T-helper 1 cell treated with Interleukin-12 subunit alpha and Interleukin-12 subunit beta and Interleukin-4 antibody, amounts not matched to agents 30 μg/mL and 1 μg/mL, for 36 hours (primary cell): ENCODE data around the gene LINC00237.

Experiments used
- H3K27ac Mint-ChIP-seq: one replicate; pipeline ENCODE4 v1.8.0; 2021; ENCODE audit warnings: mild to moderate bottlenecking, mixed read lengths
- H3K27me3 Mint-ChIP-seq: one replicate; pipeline ENCODE4 v1.8.0; 2021; ENCODE audit warnings: low read depth, mixed read lengths
- H3K36me3 Mint-ChIP-seq: one replicate; pipeline ENCODE4 v1.8.0; 2021; ENCODE audit warnings: low read depth, mixed read lengths
- H3K4me1 Mint-ChIP-seq: one replicate; pipeline ENCODE4 v1.8.0; 2021; ENCODE audit warnings: low read depth, mixed read lengths
- H3K4me3 Mint-ChIP-seq: one replicate; pipeline ENCODE4 v1.8.0; 2021; ENCODE audit warnings: mild to moderate bottlenecking, moderate library complexity, mixed read lengths
- H3K9me3 Mint-ChIP-seq: one replicate; pipeline ENCODE4 v1.8.0; 2021; ENCODE audit warnings: mixed read lengths

Gene LINC00237

GRCh38 chr20:21110811-21111210, 4.7 kb upstream of the LINC00237 start:
- H3K27me3 Mint-ChIP-seq = peaks cover 60% of the 10 kb centered on the region
- H3K36me3 Mint-ChIP-seq = peaks cover 2% of the 10 kb centered on the region
- H3K27ac Mint-ChIP-seq = no peak overlapping the region
- H3K4me3 Mint-ChIP-seq = no peak overlapping the region
- no peaks in the 10 kb centered on the region for H3K4me1 Mint-ChIP-seq
- no peaks in the 10 kb centered on the region for H3K9me3 Mint-ChIP-seq

DNA sequence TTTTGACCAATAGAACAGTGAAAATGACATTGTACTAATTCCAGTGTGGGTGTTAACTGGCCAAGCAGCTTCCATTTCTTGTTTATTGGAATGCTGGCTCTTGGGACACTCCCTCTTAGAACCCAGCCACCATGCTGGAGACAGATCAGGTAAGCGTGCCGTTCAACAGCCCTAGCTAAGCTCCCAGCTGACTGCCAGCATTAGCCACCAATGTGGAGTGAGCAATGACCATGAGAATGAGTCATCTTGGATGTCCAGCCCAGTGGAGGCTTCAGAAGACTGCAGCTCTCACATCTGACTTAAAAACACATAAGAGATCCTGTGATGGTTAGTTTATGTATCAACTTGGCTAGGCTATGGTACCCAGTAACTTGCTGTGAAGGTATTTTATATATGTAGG, 3.0 kb upstream of the LINC00237 start:
- Mint-ChIP-seq H3K4me1 (no peaks in the 10 kb centered on the region), H3K27me3 (peaks cover 66% of the 10 kb centered on the region), H3K27ac (no peak overlapping the region), H3K36me3 (peaks cover 2% of the 10 kb centered on the region), H3K9me3 (no peaks in the 10 kb centered on the region), H3K4me3 (no peak overlapping the region)

- H3K9me3 Mint-ChIP-seq = no peaks in the 10 kb centered on the region
- peaks cover 5% of the 10 kb centered on the region for H3K36me3 Mint-ChIP-seq
- H3K4me1 Mint-ChIP-seq = peaks cover 18% of the 10 kb centered on the region
- no peak overlapping the region for H3K4me3 Mint-ChIP-seq
- H3K27me3 Mint-ChIP-seq = peaks cover 84% of the 10 kb centered on the region
- H3K27ac Mint-ChIP-seq = no peak overlapping the region
Measured at GRCh38 chr20:21105429-21106170, 558 bp downstream of the LINC00237 start.

- Mint-ChIP-seq H3K36me3 (peaks cover 5% of the 10 kb centered on the region), H3K27me3 (peaks cover 85% of the 10 kb centered on the region), H3K9me3 (no peaks in the 10 kb centered on the region), H3K4me1 (peaks cover 20% of the 10 kb centered on the region), H3K27ac (no peak overlapping the region), H3K4me3 (no peak overlapping the region)
Measured at GRCh38 chr20:21104921-21105320, 1.2 kb downstream of the LINC00237 start.

DNA sequence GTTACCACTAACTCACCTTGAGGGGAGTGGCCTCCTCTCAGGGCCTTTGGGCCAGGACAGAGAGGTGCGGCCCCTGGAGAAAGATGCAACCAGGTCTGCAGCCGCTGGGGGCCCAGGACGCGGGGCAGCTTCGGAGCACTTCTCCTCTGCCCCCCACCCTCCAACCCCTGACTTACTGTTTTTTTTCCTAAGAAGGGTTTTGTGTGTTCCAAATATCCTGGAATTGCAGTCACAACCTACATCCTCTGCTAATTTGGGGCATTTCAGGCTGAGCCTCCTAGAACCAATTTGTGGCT, 1.7 kb downstream of the LINC00237 start:
- no peak overlapping the region for H3K4me3 Mint-ChIP-seq
- H3K9me3 Mint-ChIP-seq = no peaks in the 10 kb centered on the region
- no peak overlapping the region for H3K27ac Mint-ChIP-seq

GRCh38 chr20:21103582-21104465, 2.3 kb downstream of the LINC00237 start:
- Mint-ChIP-seq H3K36me3 (peaks cover 5% of the 10 kb centered on the region), H3K27me3 (peaks cover 88% of the 10 kb centered on the region)

More for the DNA sequence above, 1.7 kb downstream of the LINC00237 start:
- H3K36me3 Mint-ChIP-seq = peaks cover 5% of the 10 kb centered on the region
- H3K4me1 Mint-ChIP-seq = peaks cover 22% of the 10 kb centered on the region
- peaks cover 88% of the 10 kb centered on the region for H3K27me3 Mint-ChIP-seq

DNA sequence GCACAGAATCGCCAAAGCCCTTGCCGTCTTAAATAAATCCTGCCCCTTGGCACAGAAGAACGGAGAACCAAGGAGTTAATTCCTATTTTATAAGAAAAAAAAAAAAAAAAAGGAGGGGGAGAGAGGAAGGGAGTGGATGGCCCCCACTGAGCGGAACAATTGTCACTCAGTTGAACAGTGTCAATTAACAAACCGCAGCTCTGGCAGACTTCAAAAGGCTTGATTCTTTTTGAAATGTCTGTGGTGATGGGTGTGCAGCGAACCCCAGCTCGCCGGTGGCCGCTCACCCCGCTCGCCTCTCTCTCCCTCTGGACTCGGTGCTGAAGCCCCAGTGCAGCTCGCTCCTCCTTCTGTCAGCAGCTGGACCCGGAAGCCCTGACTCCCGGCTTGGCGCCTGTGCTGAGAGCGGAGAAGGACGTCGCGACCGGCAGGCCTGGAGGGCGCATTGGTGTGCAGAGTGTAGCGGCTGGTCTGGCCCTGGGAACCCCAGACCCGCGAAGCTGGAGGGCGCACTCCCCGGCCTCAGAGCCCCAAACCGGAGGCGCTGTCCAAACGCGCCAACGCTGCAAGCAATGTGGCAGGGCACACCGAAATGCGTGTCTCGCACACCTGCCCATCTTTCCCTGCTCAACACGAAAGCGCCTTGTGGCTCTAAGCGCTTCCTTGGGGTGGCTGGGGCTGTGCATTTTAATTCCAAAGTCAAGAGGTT, 3.4 kb downstream of the LINC00237 start:
- H3K27ac Mint-ChIP-seq = peak overlapping the region; percentile 34
- H3K9me3 Mint-ChIP-seq = no peaks in the 10 kb centered on the region
- H3K4me3 Mint-ChIP-seq = peak overlapping the region; percentile 69
- peaks cover 90% of the 10 kb centered on the region for H3K27me3 Mint-ChIP-seq
- peaks cover 5% of the 10 kb centered on the region for H3K36me3 Mint-ChIP-seq
- H3K4me1 Mint-ChIP-seq = peaks cover 31% of the 10 kb centered on the region

More at GRCh38 chr20:21103582-21104465, 2.3 kb downstream of the LINC00237 start:
- peaks cover 25% of the 10 kb centered on the region for H3K4me1 Mint-ChIP-seq
- peak overlapping the region; percentile 69 for H3K4me3 Mint-ChIP-seq
- peak overlapping the region; percentile 20 for H3K27ac Mint-ChIP-seq
- no peaks in the 10 kb centered on the region for H3K9me3 Mint-ChIP-seq

DNA sequence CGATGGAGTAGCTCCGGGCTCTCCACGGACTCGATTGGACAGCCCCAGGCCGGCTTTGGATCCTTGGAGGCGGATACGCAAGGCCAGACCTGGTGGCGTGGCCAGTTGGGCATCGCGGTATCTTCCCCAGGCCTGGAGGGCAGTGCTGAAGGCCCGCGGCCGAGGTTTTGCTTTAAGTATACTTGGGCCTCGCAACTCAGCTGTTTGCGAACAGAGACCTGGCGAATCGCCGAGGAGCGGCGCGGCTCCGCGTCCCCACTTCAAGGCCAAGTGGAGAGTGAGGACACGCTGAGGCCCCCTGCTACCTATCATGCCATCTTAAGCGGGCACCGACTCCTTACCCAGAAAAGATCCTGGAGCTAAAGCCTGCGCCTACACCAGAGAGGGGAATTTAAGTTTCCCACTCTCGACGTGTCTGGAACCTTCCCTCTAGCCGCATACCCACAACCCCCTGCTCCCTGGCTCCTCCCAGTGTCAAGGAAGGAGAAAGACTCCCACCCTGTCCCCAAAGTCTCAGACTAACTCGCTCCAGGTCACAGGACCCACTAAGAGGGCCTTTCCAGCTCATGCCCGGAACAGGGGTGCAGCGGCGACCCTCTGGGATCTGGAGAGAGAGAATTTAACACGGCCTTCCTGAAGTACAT, 4.1 kb downstream of the LINC00237 start:
- H3K4me1 Mint-ChIP-seq = peaks cover 31% of the 10 kb centered on the region
- no peak overlapping the region for H3K27ac Mint-ChIP-seq
- H3K27me3 Mint-ChIP-seq = peaks cover 91% of the 10 kb centered on the region
- peak overlapping the region; percentile 69 for H3K4me3 Mint-ChIP-seq
- H3K9me3 Mint-ChIP-seq = no peaks in the 10 kb centered on the region
- peaks cover 3% of the 10 kb centered on the region for H3K36me3 Mint-ChIP-seq

DNA sequence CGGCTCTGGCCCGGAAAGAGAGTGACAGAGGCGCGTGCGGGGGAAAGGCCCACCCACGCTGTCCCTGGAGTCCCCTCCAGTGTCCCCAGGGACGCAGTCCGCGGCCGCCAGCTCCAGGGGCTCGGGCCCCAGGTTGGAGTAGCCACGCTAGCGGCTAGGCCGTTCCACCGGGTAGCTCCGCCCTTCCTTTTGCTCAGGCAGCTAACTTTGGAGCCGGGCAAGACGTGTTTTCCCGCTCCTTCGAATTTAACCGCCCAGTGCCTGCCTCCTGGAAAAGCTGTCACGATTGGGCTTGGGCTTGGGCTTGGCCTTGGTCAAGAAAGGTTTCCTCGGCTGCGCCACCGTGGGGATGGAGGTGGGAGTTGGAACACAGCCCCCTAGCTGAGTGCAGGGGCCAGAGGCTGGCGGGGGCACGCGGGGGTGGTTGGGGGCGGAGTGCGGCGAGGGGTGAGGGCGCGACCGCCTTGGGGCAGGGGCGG, 4.7 kb downstream of the LINC00237 start:
- peak overlapping the region; percentile 88 for H3K4me3 Mint-ChIP-seq
- H3K9me3 Mint-ChIP-seq = no peaks in the 10 kb centered on the region
- H3K27me3 Mint-ChIP-seq = peaks cover 91% of the 10 kb centered on the region
- H3K27ac Mint-ChIP-seq = peak overlapping the region; percentile 31
- peaks cover 3% of the 10 kb centered on the region for H3K36me3 Mint-ChIP-seq
- H3K4me1 Mint-ChIP-seq = peaks cover 31% of the 10 kb centered on the region

DNA sequence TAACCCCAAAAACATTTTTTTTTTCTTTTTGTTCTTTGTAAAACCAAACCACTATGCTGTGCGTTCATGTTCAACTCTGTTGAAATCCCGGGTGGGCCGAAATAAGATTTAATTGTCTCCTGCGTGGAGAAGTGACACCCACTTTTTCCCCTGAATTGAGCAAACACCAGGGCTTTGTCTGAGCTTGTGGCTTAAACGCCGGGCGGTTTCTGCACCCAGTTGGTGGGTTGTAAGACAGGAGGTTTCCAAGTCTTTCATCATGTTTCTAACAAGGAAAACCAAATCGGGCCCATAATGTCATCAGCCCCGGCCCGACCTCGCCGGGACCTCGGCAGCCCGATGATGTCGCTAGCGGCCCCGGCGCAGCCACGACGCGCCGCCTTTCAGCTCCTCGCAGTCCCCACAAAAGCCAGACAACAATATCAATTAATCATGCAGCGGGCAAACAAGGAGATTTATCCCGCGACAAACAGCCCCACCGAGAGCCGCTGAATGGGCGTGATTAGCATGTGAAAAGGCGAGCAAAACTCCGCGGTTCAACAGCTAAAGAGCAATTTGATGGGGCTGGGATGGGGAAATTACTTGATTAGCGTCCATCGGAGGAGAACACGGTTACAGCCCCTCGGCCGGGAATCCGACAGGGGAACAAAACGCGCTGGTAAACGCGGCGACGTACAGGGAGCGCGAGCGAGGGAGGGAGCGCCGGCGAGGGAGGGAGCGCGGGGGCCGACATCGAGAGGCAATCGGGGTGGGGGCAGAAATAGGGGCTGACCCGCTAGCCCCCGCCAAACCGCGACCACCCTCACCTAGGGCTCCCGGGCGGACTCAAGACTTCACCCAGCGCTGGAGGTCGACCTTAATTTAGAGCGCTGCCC, 5.3 kb downstream of the LINC00237 start:
- Mint-ChIP-seq H3K27me3 (peaks cover 91% of the 10 kb centered on the region), H3K27ac (peak overlapping the region; percentile 85), H3K4me1 (peaks cover 31% of the 10 kb centered on the region), H3K36me3 (peaks cover 3% of the 10 kb centered on the region), H3K9me3 (no peaks in the 10 kb centered on the region), H3K4me3 (peak overlapping the region; percentile 88)

GRCh38 chr20:21099751-21100577, 6.2 kb downstream of the LINC00237 start:
- Mint-ChIP-seq H3K27ac (peak overlapping the region; percentile 85), H3K4me3 (peak overlapping the region; percentile 88), H3K4me1 (peaks cover 31% of the 10 kb centered on the region), H3K27me3 (peaks cover 93% of the 10 kb centered on the region), H3K36me3 (peaks cover 3% of the 10 kb centered on the region), H3K9me3 (no peaks in the 10 kb centered on the region)

DNA sequence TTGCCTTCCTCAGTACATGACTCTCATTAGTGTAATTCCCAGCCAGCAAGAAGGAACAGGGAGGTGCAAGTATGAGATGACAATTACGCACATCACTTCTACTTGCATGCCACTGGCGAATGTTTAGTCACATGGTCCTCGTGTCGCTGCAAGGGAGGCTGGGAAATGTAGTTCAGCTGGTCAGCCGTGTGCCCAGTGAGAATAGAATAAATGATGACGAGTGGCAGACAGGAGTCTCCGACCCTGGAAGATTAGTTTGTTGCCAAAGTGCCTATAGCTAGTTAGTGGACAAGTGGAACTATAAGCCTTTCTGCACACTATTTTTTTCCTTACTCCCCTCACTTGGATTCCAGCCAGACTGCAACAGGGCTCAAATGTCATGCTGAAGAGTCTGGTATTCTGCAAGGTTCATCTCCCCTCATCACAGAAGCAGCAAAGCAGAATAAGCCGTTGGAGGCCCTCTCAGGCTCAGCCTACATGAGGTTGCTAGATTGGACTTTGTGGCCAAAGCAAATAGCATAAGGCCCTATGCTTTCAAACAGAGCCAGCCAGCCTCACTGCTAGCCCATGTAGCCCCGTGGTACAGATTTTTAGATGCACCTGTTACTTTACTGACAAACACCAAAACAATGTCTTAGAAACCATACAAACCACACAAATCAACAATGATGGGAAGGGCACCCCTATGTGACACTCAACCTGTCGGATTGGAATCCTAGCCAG, 9.7 kb downstream of the LINC00237 start:
- peaks cover 87% of the 10 kb centered on the region for H3K27me3 Mint-ChIP-seq
- H3K4me1 Mint-ChIP-seq = peaks cover 18% of the 10 kb centered on the region
- no peak overlapping the region for H3K4me3 Mint-ChIP-seq
- peaks cover 3% of the 10 kb centered on the region for H3K36me3 Mint-ChIP-seq
- H3K9me3 Mint-ChIP-seq = no peaks in the 10 kb centered on the region
- no peak overlapping the region for H3K27ac Mint-ChIP-seq
